ENCODE results near the gene GJA10. TPM values are rescaled to one million over a fixed set of nuclear protein-coding genes. Genes with fewer than 3 reads are reported as not detected.

The GJA10 gene
- polyA plus RNA-seq, 1 of the 3 experiments (the other 2 are of a cell fraction), result not detected

DNA sequence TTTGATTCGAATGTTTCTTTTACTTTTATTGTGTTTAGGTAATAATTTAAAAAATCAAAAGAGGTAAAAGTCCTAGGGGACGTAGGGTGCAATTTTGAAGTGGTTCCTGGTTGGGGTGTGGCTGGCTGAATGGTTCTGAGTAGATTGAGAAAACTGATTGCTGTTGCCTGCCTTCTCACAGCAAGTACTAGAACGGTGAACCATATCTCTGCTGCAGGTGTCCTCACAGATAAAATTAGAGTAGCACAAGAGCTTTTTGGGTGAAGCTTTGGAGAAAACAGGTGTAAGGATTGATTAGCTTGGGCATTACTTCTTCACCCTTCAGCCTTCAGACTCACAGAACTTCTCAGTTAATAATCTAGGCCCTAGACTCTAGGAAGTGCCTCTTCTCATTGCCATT lies 19.8 kb upstream of the GJA10 start:
- Histone ChIP-seq H3K4me1 (ENCODE audit: control insufficient read depth in 1 of 2, insufficient read depth in 2 of 2, low read depth in 1 of 2, low read length in 1 of 2) (no peaks in the 10 kb centered on the region), H3K9me3 (no peaks in the 10 kb centered on the region), H3K27me3 (ENCODE audit: insufficient read depth) (no peaks in the 10 kb centered on the region), H3K36me3 (replicated peaks in 1 of 2; ENCODE audit: control insufficient read depth in 1 of 2, insufficient read depth in 2 of 2, low read length in 1 of 2) (peaks cover 6 to 16% of the 10 kb centered on the region in 2 experiments), H3F3A (replicated peaks; ENCODE audit: insufficient read depth) (peaks cover 3% of the 10 kb centered on the region), H3K4me3 (ENCODE audit: low read depth in 2 of 2, low read length in 1 of 2) (no peak overlapping the region), H4K20me1 (ENCODE audit: insufficient read depth) (no peaks in the 10 kb centered on the region), H3K79me2 (ENCODE audit: insufficient read depth) (no peaks in the 10 kb centered on the region), H3K4me2 (no peak overlapping the region), H2AFZ (ENCODE audit: low read depth) (no peak overlapping the region), H3K27ac (ENCODE audit: low read depth in 2 of 2, low read length in 1 of 2) (no peak overlapping the region), H3K9me2 (no peaks in the 10 kb centered on the region), H3K9ac (no peak overlapping the region)
- 92% methylated on average over 3 of the region's 3 CpGs for WGBS (ENCODE audit: low lambda C conversion rate)
- ChIA-PET POLR2A (no interaction called here), CTCF (no interaction called here)
- DNase-seq, result no peak
- no peak for TF ChIP-seq SMC3 (IDR thresholded peaks at IDR 0.05; ENCODE audit: low read depth, low read length)
- TF ChIP-seq GABPA (IDR thresholded peaks at IDR 0.05; ENCODE audit: low read depth), result no peak
- TF ChIP-seq GATA2 (CRISPR knock-in tag; IDR thresholded peaks at IDR 0.05), result no peak
- TF ChIP-seq MEF2A (IDR thresholded peaks at IDR 0.05; ENCODE audit: borderline replicate concordance, low read depth), result no peak
- TF ChIP-seq RXRA (IDR thresholded peaks at IDR 0.05; ENCODE audit: borderline replicate concordance, low read depth), result no peak
- TF ChIP-seq, protein P1, sequence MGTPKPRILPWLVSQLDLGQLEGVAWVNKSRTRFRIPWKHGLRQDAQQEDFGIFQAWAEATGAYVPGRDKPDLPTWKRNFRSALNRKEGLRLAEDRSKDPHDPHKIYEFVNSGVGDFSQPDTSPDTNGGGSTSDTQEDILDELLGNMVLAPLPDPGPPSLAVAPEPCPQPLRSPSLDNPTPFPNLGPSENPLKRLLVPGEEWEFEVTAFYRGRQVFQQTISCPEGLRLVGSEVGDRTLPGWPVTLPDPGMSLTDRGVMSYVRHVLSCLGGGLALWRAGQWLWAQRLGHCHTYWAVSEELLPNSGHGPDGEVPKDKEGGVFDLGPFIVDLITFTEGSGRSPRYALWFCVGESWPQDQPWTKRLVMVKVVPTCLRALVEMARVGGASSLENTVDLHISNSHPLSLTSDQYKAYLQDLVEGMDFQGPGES (IDR thresholded peaks at IDR 0.05; ENCODE audit: low read depth, low read length), result no peak
- TF ChIP-seq MXI1 (IDR thresholded peaks at IDR 0.05; ENCODE audit: low read depth, low read length), result no peak
- TF ChIP-seq, protein P2, sequence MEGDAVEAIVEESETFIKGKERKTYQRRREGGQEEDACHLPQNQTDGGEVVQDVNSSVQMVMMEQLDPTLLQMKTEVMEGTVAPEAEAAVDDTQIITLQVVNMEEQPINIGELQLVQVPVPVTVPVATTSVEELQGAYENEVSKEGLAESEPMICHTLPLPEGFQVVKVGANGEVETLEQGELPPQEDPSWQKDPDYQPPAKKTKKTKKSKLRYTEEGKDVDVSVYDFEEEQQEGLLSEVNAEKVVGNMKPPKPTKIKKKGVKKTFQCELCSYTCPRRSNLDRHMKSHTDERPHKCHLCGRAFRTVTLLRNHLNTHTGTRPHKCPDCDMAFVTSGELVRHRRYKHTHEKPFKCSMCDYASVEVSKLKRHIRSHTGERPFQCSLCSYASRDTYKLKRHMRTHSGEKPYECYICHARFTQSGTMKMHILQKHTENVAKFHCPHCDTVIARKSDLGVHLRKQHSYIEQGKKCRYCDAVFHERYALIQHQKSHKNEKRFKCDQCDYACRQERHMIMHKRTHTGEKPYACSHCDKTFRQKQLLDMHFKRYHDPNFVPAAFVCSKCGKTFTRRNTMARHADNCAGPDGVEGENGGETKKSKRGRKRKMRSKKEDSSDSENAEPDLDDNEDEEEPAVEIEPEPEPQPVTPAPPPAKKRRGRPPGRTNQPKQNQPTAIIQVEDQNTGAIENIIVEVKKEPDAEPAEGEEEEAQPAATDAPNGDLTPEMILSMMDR (IDR thresholded peaks at IDR 0.05), result no peak
- TF ChIP-seq FOSL2 (IDR thresholded peaks at IDR 0.05; ENCODE audit: borderline replicate concordance, low read depth), result no peak
- TF ChIP-seq FOXM1 (IDR thresholded peaks at IDR 0.05; ENCODE audit: low read depth), result no peak
- TF ChIP-seq SIN3A (IDR thresholded peaks at IDR 0.05; ENCODE audit: borderline replicate concordance, low read depth, low read length), result no peak
- TF ChIP-seq EP300 (IDR thresholded peaks at IDR 0.05; ENCODE audit: borderline replicate concordance in 1 of 2, low read depth in 1 of 2, low read length in 1 of 2), result no peak

DNA sequence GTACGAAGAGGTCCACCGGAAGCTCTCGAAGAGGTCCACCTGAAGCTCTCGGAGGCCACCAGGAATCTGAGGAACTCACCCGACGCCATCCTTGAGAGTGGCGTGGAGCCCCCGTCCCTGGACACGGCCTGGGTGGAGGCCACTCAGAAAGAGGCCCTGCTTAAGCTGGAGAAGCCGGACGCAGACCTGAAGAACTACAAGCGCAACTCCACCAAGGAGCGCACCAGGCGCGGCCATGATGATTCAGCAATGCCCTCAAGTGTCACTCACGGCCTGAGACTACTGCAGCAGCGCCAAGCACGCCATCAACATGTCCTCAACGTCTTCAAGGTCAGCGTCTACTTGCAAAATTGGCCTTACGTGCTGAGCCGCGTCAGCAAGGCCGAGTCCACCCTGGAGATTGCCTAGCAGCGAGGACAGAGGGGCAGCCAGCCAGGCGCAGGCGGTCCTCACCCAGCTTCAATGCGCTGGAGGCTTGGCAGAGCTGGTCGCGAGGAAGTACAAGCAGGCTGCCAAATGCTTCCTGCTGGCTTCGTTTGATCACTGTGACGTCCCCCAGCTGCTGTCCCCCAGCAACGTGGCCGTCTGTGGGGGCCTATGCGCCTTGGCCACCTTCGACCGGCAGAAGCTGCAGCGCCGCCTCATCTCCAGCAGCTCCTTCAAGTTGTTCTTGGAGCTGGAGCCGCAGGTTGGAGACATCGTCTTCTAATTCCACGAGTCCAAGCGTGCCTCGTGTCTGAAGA lies 7.7 kb upstream of the GJA10 start:
- Histone ChIP-seq H3K9ac (no peak overlapping the region), H2AFZ (ENCODE audit: low read depth) (no peak overlapping the region), H3F3A (replicated peaks; ENCODE audit: insufficient read depth) (no peaks in the 10 kb centered on the region), H3K9me2 (no peaks in the 10 kb centered on the region), H3K4me2 (no peak overlapping the region), H4K20me1 (ENCODE audit: insufficient read depth) (no peaks in the 10 kb centered on the region), H3K9me3 (no peaks in the 10 kb centered on the region), H3K36me3 (replicated peaks in 1 of 2; ENCODE audit: control insufficient read depth in 1 of 2, insufficient read depth in 2 of 2, low read length in 1 of 2) (no peaks in the 10 kb centered on the region), H3K27ac (ENCODE audit: low read depth in 2 of 2, low read length in 1 of 2) (no peak overlapping the region), H3K79me2 (ENCODE audit: insufficient read depth) (no peaks in the 10 kb centered on the region), H3K27me3 (ENCODE audit: insufficient read depth) (no peaks in the 10 kb centered on the region), H3K4me3 (ENCODE audit: low read depth in 2 of 2, low read length in 1 of 2) (no peak overlapping the region), H3K4me1 (ENCODE audit: control insufficient read depth in 1 of 2, insufficient read depth in 2 of 2, low read depth in 1 of 2, low read length in 1 of 2) (no peaks in the 10 kb centered on the region)
- 81% methylated on average over 23 of the region's 44 CpGs for WGBS (ENCODE audit: low lambda C conversion rate)
- TF ChIP-seq MEF2A (IDR thresholded peaks at IDR 0.05; ENCODE audit: borderline replicate concordance, low read depth) (no peak), NRF1 (IDR thresholded peaks at IDR 0.05; ENCODE audit: low read depth, low read length) (no peak)
- ChIA-PET CTCF (no interaction called here), POLR2A (no interaction called here)
- DNase-seq, result no peak
